HG03342 (cell line): Measurements from ENCODE around the gene NCAN.
"Not testable (repeated sequence)": the region's sequence is repeated elsewhere in the genome, so short reads cannot be mapped to it uniquely, and the experiment has no call there.

Experiments
- ATAC-seq: cut with Tn5 transposase; IDR thresholded peaks from one replicate; pipeline ENCODE4 v1.9.1; 2021; ENCODE audit warnings: mild to moderate bottlenecking, moderate library complexity; ENCODE audit not compliant: unreplicated experiment

The NCAN gene

DNA sequence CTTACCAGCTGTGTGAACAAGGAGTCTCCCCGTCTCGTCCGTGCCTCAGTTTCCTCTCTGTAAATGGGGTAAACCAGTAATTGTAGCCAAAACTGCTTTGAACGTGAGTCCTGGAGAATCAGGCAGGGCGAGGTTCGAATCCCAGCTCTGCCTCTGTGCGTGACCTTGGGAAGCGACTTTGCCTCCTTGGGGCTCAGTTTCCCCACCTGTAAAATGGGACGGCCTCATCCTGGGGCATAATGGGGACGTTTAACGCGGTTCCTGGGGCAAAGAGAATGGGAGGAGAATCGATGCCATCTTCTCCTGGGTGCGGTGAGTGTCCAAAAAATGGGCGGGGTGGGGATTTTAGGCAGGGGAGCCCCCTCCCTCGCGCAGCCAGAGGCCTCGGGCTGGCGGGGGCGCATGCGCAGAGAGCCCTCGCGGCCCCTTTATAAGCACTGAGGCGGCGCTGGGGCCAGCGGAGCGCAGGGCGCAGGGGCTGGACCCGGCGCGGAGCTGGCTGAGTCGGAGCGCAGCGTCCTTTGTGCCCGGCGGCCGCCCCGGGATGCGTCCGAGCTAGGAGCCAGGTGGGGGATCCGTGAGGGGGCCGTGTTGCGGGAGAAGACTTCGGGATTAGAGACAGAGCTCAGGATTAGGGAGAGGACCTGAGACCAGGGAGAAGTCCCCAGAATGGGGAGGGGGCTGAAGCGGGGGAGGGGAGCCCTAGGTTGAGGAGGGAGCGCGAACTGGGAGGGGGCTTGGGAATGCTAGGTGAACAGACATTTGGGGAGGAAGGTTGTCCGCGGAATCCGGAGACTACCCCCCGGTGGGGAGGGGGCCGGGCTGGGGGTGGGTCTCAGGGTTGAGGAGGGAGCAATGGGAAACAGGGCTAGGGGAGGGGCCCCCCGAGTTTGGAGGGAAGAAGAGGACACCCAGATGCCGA, at the start of gene NCAN:
Gene NCAN, plus strand, starts transcription at position 460 of the 922 bp plus-strand sequence. CDS start 4,996 bp downstream, outside the sequence.
- no peak for ATAC-seq

DNA sequence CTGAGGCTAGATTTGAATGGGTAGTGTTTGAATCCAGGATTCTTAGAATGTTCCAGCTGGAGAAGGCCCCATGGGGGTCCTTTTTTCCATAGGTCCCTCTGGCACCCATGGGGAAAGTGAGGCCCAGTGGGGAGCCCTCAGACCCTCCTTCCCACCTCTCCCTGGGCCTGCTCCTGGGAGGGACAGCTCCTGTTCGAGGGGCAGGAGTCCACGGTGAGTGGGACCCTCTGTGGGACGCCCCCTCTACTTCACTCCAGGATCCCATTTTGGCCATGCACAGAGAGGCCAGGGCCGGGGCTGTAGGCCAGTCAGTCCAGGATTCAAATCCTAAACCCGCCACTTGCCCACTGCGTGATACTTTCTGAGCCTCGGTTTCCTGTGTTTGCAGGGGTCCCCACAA, 49.3 kb upstream of the NCAN start:
- ATAC-seq: no peak

DNA sequence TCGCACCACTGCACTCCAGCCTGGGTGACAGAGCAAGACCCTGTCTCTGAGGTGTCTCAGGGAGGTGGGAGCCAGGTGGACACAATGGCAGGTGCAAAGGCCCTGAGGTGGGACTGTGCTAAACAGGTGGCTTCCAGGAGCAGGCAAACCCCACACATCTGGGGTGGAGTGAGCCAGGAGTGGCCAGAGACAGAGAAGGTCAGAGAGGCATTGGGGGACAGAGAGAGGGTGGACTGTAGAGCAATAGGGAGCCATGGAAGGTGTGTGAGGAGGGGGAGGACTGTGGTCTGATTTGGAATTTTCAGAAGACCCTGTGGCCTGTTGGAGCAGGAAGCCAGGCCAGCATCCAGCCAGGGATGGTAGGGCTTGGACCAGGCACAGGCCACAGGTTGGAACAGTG, 46.4 kb upstream of the NCAN start:
- ATAC-seq: no peak

DNA sequence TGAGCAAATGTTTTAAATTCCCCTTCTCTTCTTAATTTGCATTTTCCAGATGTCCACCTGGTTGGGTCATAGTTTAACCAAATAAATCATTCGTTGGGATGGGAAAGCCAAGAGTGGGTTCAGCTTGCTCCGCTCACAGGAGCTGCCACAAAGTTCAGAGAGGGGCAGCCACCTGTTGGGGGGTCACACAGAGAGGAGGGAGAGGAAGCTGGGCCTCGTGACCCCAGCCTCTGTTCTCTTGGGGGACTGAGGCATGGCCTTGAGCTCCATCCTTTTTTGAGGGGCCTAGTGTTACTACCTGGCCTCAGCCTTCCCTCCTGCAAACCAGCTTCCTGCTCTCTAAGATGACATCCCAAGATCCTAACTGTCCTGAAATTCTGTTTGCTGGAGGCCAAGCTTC, 44.1 kb upstream of the NCAN start:
- ATAC-seq: no peak

DNA sequence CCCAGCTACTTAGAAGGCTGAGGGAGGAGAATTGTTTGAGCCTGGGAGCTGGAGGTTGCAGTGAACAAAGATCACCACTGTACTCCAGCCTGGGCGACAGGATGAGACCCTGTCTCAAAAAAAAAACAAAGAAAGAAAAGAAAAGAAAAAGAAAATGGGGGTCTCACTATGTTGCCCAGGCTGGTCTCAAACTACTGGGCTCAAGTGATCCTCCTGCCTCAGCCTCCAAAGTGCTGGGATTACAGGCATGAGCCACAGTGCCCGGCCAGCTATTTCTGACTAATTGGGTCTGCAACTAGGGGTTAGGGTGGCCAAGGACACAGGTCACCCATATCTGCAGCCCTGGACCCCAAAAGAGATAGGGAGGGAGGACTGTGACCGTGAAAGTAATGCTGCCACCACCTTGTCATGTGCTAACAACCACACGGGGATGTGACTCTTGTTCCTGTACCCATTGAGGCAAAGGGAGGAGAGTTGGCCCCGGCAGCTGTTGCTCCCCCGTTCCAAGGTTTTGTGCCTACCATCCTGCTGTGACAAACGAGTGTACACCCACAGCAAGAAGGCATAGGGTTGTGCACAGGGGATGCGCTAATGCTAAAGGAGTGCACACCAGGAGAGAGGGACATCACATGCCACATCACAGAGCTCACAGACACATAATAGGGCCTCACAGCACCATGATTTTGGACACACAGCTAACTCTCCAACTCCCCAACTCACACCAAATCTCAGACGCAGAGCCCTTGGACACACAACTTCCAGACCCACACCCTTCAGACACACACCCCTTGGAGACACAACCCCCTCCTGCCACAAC, 42.3 kb upstream of the NCAN start:
- ATAC-seq: peak; percentile 24

DNA sequence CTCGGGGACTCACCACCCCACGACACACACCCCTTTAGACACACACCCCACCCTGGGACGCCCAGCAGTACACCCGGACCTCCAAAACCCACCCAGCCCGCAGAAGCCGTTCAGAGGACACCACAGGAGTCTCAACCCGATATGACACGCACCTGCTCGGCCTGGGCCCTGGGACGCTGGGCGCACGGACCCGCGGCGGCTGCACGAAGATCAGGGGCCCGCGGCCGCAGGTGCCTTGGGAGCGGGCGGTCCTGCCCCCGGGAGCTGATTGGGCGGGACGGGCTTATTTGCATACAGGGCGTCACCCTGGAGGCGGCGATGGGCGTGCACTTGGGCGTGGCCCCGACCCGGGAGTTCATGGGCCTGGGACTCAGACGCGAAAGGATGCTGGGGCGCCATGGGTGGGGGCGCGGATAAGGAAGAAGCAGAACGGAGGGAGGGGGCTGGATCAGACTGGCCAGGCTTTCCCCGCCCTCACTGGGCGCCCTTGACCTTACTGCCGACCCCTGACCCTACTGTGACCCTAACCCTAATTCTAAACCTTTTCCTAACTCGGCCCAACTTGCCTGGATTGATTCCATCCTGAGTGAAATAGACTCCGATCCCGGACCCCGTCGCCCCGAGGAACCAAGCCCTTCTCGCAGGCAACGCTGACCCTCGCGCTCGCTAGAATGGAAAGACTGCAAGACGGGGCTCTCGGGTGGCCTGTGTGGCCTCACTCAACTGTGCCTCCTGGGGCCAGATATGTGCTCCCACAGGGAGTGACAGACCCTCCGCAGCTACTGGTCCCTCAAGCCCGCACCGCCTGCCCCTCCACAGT, 41.5 kb upstream of the NCAN start, which contains the start of gene MEF2B:
Gene MEF2B, minus strand, starts transcription at position 211 of the 820 bp plus-strand sequence. CDS start 19,528 bp downstream, outside the sequence.
- peak; percentile 80 for ATAC-seq

DNA sequence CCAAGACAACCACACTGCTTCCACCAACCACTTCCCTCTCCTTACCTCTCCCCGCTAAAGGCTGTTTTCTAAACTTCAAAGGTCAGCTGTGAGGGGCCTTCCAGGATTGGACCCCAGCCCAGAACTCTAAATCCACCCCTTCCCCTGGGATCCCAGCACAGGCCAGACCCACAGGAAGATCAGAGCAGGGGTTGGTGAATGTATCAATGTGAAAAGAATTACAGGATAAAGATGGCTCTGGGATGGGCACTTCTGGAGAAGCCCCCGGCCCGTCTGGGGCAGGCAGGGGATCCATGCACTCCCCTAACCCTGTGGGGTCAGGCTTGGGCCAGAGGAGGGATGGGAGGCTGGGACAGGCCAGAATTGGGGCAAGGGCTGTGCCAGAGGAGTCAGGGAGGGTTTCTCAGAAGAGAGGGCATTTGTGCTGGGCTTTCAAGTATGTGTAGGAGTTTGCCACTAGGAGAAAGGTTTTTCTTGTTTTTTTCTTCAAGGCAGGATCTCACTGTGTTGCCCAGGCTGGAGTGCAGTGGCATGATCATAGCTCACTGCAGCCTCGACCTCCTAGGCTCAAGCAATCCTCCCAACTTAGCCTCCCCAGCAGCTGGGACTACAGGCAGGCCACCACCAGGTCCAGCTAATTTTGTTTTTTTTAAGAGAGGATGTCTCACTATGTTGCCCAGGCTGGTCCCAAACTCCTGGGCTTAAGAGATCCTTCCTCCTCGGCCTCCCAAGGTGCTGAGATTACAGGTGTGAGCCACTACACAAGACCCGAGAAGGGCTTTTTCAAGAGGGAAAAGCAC, 40.7 kb upstream of the NCAN start:
- no peak for ATAC-seq

DNA sequence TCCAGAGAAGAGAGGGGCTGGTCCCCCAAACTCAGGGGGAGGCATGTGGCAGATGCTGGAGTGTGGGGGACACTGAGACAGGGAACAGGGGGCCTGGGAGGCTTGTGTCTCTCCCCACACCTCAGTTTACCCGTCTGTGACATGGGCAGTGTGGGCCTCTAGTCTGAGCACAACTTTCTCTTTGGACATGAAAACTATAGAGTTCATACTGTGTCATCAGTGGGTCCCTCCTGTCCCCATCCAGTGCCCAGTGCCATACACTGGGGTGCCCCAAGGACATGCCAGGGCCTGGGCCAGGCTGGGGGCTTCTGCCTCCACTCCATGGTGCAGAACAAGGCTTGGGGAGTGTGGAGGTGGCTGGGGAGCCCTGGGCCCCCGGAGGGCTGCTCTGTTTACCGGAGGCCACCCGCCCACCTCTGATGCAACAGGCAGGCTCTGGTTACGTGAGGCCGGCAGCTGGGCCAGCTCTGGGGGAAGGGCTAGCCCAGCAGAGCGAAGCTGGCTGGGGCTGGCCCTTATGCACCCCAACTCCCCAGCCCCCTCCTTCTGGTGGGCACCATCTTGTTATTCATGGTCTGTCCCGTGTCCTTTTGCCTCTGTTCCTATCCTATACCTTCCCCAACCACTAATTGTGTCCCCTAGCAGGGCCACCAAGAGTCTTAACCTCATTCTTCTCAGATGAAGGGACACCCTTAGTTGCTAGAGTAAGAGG, 39.8 kb upstream of the NCAN start:
- ATAC-seq: no peak

DNA sequence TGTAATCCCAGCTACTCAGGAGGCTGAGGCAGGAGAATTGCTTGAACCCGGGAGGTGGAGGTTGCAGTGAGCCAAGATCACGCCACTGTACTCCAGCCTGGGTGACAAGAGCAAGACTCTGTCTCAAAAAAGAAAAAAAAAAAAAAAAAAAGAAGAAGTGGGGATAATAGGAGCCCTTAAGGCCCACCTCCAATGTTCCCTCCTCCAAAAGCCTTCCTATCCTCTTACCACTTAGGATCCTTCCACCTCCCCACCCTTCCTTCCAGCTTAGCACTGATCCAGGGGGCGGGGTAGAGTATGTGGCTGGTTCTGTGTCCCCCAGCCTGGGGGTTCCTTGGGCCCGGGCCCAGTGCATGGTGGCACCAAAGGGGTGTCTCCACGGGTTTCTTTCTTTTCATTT, 38.5 kb upstream of the NCAN start:
- ATAC-seq: not testable (repeated sequence)

DNA sequence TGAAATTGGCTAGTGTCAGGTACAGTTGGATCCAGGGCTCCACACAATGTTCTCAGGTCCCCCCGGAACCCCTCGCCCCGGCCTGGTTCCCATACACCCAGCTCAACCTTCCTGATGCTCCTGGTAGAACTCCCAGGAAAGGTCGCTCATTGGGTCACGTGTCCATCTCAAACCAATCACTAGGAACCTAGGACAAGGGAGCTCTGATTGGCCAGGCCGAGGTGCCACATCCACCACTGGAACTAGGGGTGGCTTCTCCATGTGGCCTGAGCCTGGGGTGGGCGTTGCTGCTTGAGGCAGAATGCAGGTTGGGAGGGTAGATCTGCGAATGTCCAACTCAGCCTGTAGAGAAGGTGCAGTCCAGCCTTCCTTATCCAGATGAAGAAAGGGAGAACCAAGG, 34.8 kb upstream of the NCAN start:
- no peak for ATAC-seq

DNA sequence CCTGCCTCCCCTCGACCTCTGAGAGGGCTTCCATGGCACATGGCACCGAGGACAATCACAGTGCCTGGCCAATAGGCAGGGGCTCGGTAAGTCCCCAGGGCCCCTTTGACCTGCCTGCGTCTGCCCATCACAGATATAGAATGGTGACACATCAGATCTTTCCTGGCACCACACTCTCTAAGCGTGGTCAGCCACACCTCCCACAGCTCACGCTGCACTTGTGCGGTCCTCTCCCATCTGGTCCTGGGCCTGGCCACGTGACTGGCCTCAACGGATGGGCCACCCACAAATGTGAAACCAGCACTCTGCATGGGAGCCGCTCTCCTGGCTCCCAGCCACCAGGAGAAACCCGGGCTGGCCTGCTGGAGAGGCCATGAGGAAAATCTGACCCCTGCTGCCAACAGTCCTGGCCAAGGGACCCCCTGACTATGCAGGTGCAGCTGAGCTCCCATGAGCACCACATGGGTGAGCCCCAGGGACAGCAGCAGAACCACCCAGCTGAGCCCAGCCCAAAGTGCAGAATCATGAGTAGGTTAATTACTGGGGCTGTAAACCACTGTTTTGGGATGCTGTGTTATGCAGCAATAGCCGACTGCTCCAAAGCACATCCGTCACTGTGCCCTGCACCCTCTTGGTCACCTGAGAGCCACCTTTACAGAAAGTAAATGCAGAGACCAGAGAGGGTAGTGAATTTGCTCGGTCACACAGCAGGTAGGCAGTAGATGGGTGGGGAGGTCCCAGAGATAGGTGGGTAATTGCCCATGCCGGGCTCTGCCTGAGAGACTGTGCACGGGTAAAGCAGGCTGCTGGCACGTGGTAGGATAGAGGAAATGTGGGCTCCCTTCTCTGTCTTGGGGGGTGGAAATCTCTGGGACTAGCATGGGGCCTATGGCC, 32.0 kb upstream of the NCAN start:
- ATAC-seq: no peak

DNA sequence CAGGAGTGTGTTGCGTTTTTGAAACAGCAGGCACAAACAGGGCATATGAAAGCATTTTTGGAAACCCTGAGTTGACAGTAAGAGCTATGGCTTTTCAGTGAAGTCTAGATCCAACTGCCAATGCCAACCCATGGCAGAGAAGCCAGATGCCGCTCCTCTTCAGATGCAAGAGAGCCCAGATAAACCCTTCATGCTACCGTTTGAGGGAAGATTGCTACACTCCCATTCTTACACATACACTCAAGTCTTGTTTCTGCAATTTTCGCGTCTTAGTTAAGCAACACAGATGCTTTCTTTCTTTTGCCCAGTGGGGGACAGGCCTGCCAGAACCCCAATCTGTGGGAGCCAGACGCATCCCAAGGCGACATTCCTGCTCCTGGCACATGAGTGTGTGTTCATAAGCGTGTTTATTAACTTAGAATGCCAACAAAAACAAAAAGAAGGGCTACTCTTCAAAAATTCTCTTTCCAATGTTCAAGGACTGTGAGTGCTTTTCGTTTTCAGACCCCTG, 30.2 kb upstream of the NCAN start:
- ATAC-seq: no peak

DNA sequence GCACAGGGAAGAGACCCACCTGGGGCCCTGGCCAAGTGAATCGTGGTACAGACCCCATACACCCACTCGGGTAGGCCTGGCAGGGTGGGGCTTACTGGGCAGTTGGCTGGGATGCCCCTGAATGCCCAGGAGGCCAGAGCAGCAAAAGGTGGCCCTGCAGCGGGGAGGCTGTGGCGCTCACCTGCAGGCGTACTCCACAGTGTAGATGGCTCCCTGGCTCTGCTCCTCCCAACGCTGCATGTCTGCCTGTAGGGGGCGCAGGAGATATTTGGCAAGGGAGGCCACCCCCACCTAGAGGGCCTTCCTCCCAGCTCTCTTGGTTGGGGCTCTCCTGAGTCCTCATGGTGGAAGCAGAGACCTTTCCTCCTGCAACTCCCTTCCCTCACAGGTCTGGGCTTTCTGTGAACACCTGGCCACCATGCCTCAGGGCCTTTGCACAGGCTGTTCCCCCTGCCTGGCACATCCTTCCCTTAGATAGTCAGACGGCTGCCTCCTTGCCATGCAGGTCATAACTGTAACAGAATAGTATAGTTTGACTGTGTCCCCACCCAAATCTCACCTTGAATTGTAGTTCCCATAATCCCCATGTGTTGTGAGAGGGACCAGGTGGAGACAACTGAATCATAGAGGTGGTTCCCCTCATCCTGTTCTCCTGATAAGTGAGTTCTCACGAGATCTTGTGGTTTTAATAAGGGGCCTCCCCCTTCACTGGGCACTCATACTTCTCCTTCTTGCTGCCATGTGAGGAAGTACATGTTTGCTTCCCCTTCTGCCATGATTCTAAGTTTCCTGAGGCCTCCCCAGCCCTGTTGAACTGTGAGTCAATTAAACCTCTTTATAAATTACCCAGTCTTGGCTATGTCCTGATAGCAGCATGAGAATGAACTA, 25.7 kb upstream of the NCAN start:
- ATAC-seq: no peak

DNA sequence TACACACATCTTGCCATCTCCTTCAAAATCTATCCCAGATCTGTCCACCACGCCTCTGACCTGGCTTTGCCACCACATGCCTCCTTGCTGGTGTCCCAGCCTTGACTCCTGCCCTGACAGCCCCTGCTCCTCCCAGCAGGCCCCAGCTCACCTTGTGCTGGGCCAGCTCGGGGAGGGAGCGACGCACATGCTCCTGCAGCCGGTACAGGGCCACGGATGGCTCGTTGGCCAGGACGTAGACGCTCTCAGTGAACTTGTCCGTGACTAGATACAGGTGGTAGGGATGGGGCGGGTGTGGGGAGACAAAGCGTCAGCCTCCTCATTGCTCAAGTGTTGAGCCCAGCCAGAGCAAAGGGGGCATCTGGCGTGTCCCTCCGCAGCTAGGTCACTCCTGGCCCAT, 25.0 kb upstream of the NCAN start:
- ATAC-seq: no peak

DNA sequence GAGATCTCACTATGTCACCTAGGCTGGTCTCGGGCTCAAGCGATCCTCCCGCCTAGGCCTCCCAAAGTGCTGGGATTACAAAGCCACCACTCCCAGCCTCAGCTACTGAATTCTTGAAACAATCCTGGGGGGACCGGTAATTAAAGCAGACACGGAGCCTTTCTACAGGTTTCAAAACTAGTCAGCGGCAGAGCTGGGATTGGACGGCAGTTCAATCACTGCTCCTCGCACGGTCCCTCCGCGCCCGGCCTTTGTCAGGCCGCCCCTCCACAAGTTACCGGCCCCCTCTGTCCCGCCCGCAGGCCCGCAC, 20.0 kb upstream of the NCAN start:
- ATAC-seq: no peak

DNA sequence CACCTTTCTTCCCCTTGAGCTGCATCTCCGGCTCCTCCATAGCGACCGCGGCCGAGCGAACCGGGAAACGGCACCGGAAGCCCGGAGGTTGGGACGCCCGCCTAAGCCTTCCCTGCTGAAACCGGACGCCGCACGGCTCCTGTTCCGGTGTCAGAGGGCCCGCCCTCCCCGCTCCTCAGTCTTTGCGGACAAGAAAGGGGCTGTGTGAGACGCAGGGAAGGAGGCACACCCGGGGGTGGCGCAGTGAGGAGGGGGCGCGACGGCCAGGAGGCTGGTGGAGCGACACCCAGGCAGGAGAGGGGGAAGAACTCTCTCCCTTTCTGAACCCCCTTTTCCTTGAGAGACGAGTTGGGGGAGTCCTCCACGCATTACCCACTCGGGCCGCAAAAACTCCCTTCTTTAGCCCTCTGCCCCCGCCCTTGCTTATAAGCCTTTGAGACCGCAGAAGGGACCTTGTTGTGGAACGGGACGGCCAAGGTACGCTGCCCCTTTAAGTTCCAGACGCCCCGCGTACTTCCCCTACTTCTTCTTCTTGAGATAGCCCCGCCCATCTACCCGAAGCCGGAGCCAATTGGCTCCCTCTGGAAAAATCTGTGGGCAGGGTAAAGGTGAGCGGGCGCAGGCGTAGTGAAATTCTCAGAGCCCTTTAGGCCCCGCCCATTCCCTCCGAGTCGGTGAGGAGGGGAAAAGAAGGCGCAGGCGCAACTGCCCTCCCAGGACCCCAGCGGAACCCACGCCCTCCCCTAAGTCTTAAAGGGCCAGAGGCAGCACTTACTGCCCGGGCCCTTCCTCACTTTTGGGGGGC, 19.5 kb upstream of the NCAN start, which contains the start of the genes BORCS8 and RFXANK:
Gene BORCS8, minus strand, starts transcription at position 75 of the 805 bp plus-strand sequence. Its CDS starts 35 bp downstream, at position 40.
Gene RFXANK, plus strand, starts transcription at position 181 of the 805 bp plus-strand sequence. CDS start 1,689 bp downstream, outside the sequence.
- ATAC-seq: peak; percentile 84
